Measurements from ENCODE around the gene EBF3.

The EBF3 gene

GRCh38 chr10:129916506-129916995 lies 47.5 kb downstream of the EBF3 start:
- Mint-ChIP-seq H3K4me3 (no peak overlapping the region), H3K36me3 (ENCODE audit: low read depth) (no peaks in the 10 kb centered on the region), H3K27ac (no peak overlapping the region), H3K27me3 (ENCODE audit: low read depth) (no peaks in the 10 kb centered on the region), H3K9me3 (no peaks in the 10 kb centered on the region), H3K4me1 (ENCODE audit: low read depth) (no peaks in the 10 kb centered on the region)
- DNase-seq (ENCODE audit: low spot score), result no peak

GRCh38 chr10:129915526-129916378 lies 48.3 kb downstream of the EBF3 start:
- H3K4me1 Mint-ChIP-seq (ENCODE audit: low read depth), result no peaks in the 10 kb centered on the region
- no peaks in the 10 kb centered on the region for H3K36me3 Mint-ChIP-seq (ENCODE audit: low read depth)
- no peaks in the 10 kb centered on the region for H3K9me3 Mint-ChIP-seq
- no peak for DNase-seq (ENCODE audit: low spot score)
- no peaks in the 10 kb centered on the region for H3K27me3 Mint-ChIP-seq (ENCODE audit: low read depth)
- H3K4me3 Mint-ChIP-seq, result no peak overlapping the region
- H3K27ac Mint-ChIP-seq, result no peak overlapping the region

GRCh38 chr10:129914960-129915359 lies 49.1 kb downstream of the EBF3 start:
- H3K36me3 Mint-ChIP-seq (ENCODE audit: low read depth), result no peaks in the 10 kb centered on the region
- H3K27ac Mint-ChIP-seq, result no peak overlapping the region
- no peaks in the 10 kb centered on the region for H3K9me3 Mint-ChIP-seq
- H3K4me1 Mint-ChIP-seq (ENCODE audit: low read depth), result no peaks in the 10 kb centered on the region
- DNase-seq (ENCODE audit: low spot score), result no peak
- H3K27me3 Mint-ChIP-seq (ENCODE audit: low read depth), result no peaks in the 10 kb centered on the region
- no peak overlapping the region for H3K4me3 Mint-ChIP-seq

DNA sequence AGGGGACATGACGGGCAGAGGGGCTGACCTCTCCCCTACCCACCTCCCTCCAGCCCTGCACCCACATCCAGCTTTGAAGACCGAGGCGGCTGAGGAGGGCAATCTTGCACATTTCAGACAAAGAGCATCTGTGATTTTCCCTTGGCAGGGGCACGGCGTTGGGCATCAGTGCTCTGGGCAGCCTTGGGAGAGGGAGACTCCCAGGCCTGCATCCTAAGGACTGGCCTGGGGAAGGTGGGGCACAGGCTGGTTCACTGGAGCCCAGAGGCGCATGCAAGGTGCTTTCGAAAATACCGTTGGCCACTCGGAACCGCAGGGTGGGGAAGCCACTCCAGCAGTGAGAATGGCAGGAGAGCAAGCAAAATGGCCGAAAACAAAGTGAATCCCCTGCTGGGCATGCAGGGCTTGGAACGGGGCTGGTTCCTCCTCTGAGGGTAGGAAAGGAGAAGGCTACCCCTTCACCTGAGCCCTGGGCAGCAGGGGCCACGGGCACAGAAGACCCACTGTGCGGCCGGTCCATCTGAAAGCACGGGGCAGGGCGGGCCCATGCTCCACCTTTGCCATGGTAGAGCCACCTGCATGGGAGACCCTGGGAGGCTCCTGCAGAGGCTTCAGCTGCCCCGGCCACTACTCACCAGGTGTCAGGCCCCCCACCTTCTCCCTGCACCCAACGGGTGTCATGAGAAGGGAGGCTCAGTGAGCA lies 49.8 kb downstream of the EBF3 start:
- Mint-ChIP-seq H3K4me1 (ENCODE audit: low read depth) (no peaks in the 10 kb centered on the region), H3K9me3 (no peaks in the 10 kb centered on the region), H3K27ac (no peak overlapping the region), H3K36me3 (ENCODE audit: low read depth) (no peaks in the 10 kb centered on the region), H3K4me3 (no peak overlapping the region), H3K27me3 (ENCODE audit: low read depth) (no peaks in the 10 kb centered on the region)
- DNase-seq (ENCODE audit: low spot score), result no peak

GRCh38 chr10:129912986-129913695 lies 50.9 kb downstream of the EBF3 start:
- H3K4me1 Mint-ChIP-seq (ENCODE audit: low read depth), result no peaks in the 10 kb centered on the region
- H3K27me3 Mint-ChIP-seq (ENCODE audit: low read depth), result no peaks in the 10 kb centered on the region
- no peak overlapping the region for H3K4me3 Mint-ChIP-seq
- H3K27ac Mint-ChIP-seq, result no peak overlapping the region
- H3K9me3 Mint-ChIP-seq, result no peaks in the 10 kb centered on the region
- DNase-seq (ENCODE audit: low spot score), result no peak
- no peaks in the 10 kb centered on the region for H3K36me3 Mint-ChIP-seq (ENCODE audit: low read depth)

DNA sequence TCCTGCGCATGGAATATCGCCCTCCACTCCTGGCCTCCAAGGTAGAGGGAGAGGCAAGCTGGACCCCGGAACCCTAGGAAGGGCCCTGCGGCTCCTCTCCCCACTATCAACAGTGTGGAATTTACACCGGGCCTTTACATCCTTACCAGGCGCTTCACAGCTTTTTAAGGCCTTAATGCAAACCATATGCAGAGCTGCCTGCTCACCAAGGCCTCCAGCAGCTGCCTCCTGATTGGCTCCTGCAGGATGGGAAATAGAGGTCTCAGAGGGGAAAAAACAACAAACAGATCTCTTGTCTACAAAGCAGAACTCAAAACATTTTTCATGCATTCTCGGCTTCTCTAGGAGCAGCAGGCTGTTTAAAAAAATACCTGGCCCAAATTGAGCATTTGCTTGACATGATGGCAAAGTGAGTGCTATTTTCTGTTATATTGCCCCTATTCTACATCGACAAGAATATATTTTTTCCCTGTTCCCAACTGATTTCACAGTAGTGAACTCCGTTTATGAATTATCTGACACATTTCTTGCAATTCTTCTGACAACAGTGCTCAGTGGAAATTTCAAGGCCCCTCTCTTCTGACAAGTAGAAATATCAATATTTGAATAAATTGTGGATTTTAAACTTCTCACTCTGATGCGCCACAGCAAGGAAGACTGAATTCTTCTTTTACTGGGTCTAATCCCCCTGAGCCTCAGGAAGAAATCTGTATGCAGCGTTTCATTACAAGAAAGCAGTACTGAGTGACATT lies 51.7 kb downstream of the EBF3 start:
- Mint-ChIP-seq H3K36me3 (ENCODE audit: low read depth) (no peaks in the 10 kb centered on the region), H3K9me3 (no peaks in the 10 kb centered on the region), H3K4me3 (no peak overlapping the region), H3K27me3 (ENCODE audit: low read depth) (no peaks in the 10 kb centered on the region), H3K27ac (no peak overlapping the region), H3K4me1 (ENCODE audit: low read depth) (no peaks in the 10 kb centered on the region)
- no peak for DNase-seq (ENCODE audit: low spot score)

GRCh38 chr10:129911451-129912165 lies 52.5 kb downstream of the EBF3 start:
- Mint-ChIP-seq H3K4me1 (ENCODE audit: low read depth) (no peaks in the 10 kb centered on the region), H3K4me3 (no peak overlapping the region), H3K36me3 (ENCODE audit: low read depth) (no peaks in the 10 kb centered on the region), H3K9me3 (no peaks in the 10 kb centered on the region), H3K27me3 (ENCODE audit: low read depth) (no peaks in the 10 kb centered on the region), H3K27ac (no peak overlapping the region)
- no peak for DNase-seq (ENCODE audit: low spot score)

DNA sequence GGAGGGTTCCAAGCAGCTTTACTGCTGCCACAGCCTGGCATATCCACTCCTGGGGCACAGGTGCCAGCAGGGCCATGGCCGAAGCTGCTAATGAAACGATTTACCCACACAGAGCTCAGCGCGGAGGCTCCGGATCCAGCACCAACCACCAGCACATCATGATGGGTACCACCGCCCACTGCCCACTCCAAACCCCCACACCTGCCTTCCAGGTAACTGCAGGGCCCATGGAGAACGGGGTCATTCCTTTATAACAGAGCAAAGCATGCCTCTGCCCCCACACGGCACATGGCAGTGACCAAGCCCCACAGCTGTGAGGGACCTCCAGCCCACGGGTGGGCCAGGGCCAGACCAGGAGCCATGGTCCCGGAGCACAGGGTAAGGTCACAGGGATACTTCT lies 53.2 kb downstream of the EBF3 start:
- Mint-ChIP-seq H3K27ac (no peak overlapping the region), H3K9me3 (no peaks in the 10 kb centered on the region), H3K4me1 (ENCODE audit: low read depth) (no peaks in the 10 kb centered on the region), H3K36me3 (ENCODE audit: low read depth) (no peaks in the 10 kb centered on the region), H3K4me3 (no peak overlapping the region), H3K27me3 (ENCODE audit: low read depth) (no peaks in the 10 kb centered on the region)
- DNase-seq (ENCODE audit: low spot score), result no peak

DNA sequence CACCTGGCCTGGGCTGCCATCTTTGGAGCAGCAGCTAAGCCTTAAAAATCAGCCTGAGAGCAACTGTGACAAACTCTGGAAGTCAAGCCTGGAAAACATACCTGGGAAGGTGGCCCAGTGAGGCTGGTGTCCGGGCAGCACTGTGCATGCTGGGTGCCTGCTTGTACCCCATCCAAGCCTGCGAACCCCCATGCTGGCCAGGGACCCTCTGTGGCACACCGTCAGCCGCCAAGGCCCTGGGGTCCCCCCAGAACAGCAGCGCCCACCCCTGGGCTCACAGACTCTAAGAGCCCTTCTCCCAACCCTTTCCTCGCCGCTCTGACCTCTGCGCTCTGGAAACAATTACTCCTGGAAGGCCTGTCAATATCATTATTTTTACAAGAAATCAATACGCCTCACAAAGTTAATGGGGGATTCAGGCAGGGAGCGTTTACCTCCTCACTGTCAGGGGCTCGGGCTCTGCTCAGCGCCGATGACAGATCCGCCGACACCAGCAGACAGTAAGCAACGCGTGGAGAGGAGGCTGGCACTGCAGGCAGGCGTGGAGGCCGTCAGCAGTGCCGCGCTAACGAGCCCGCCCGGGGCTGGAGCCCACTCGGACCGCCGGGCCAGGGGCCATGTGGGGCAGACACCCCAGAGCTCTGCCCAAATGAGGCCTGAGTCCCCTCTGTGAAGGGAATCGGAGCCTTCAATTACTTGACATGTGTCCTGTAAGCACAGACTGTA lies 54.4 kb downstream of the EBF3 start:
- Mint-ChIP-seq H3K36me3 (ENCODE audit: low read depth) (no peaks in the 10 kb centered on the region), H3K9me3 (no peaks in the 10 kb centered on the region), H3K27me3 (ENCODE audit: low read depth) (no peaks in the 10 kb centered on the region), H3K27ac (no peak overlapping the region), H3K4me1 (ENCODE audit: low read depth) (no peaks in the 10 kb centered on the region), H3K4me3 (no peak overlapping the region)
- DNase-seq (ENCODE audit: low spot score), result no peak

DNA sequence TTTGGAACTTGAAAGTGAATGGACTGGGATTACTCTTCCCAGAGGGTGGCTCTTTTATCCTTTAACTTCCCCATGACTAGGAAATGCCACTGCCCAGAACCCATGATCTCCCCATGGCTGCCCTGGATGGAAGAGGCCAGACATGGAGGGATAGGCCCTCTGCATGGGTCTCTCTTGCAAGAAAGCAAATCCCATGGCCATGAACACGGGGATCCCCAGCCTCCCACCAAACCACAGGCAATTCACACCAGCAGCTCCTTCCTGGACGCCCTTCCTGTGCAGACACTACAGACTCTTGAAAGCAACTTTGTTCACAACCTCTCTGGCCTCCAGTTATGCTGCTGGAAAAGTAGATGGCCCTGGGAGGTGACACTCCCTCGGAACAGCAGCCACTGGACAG lies 55.0 kb downstream of the EBF3 start:
- no peaks in the 10 kb centered on the region for H3K36me3 Mint-ChIP-seq (ENCODE audit: low read depth)
- H3K27me3 Mint-ChIP-seq (ENCODE audit: low read depth), result no peaks in the 10 kb centered on the region
- no peak for DNase-seq (ENCODE audit: low spot score)
- H3K4me1 Mint-ChIP-seq (ENCODE audit: low read depth), result no peaks in the 10 kb centered on the region
- no peak overlapping the region for H3K4me3 Mint-ChIP-seq
- no peak overlapping the region for H3K27ac Mint-ChIP-seq
- no peaks in the 10 kb centered on the region for H3K9me3 Mint-ChIP-seq

GRCh38 chr10:129908406-129908805 lies 55.7 kb downstream of the EBF3 start:
- no peaks in the 10 kb centered on the region for H3K4me1 Mint-ChIP-seq (ENCODE audit: low read depth)
- no peak overlapping the region for H3K27ac Mint-ChIP-seq
- H3K27me3 Mint-ChIP-seq (ENCODE audit: low read depth), result no peaks in the 10 kb centered on the region
- H3K9me3 Mint-ChIP-seq, result no peaks in the 10 kb centered on the region
- no peaks in the 10 kb centered on the region for H3K36me3 Mint-ChIP-seq (ENCODE audit: low read depth)
- H3K4me3 Mint-ChIP-seq, result no peak overlapping the region
- no peak for DNase-seq (ENCODE audit: low spot score)

DNA sequence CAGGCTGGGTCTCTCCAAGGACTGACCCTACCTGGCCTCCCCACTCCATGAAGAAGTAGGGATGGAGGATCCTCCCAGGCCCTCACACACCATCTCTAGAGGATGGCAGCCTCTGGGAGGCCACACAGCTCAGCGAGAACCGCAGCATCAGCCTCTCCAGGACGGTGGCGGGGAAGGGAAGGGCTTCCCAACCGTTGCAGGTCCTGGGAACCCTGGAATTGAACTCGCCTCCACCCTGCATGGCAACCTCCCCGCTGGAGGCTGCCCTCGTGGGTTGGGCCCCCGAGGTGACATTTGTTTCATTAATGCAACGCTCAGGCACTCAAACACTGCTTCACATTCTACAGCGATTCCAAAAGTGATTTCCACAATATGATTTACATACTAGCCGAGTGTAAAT lies 58.5 kb downstream of the EBF3 start:
- Mint-ChIP-seq H3K27ac (no peak overlapping the region), H3K36me3 (ENCODE audit: low read depth) (no peaks in the 10 kb centered on the region), H3K9me3 (no peaks in the 10 kb centered on the region), H3K4me3 (no peak overlapping the region), H3K27me3 (ENCODE audit: low read depth) (no peaks in the 10 kb centered on the region), H3K4me1 (ENCODE audit: low read depth) (no peaks in the 10 kb centered on the region)
- no peak for DNase-seq (ENCODE audit: low spot score)

- Mint-ChIP-seq H3K27me3 (ENCODE audit: low read depth) (peaks cover 5% of the 10 kb centered on the region), H3K27ac (no peak overlapping the region), H3K4me1 (ENCODE audit: low read depth) (no peaks in the 10 kb centered on the region), H3K4me3 (no peak overlapping the region), H3K36me3 (ENCODE audit: low read depth) (no peaks in the 10 kb centered on the region), H3K9me3 (no peaks in the 10 kb centered on the region)
- no peak for DNase-seq (ENCODE audit: low spot score)
These were observed 59.8 kb downstream of the EBF3 start for GRCh38 chr10:129904323-129904722.

All from T-helper 2 cell treated with Interferon-gamma antibody and Interleukin-4, amounts not matched to agents 5 μg/mL and 100 μg/mL, for 36 hours (primary cell).